K562 (cell line): Measurements from ENCODE around the gene SLC2A2. TPM values are rescaled to one million over a fixed set of nuclear protein-coding genes. Genes with fewer than 3 reads are reported as not detected.

Experiments
- ATAC-seq: fragments of 200-7000 bp; cut with Tn5 transposase; 3 replicates; pipeline ENCODE4 v1.9.1; 2020; ENCODE audit warnings: moderate library complexity
- Bru-seq: library from RNA; stranded (reverse); fragments of 400-500 nt; gene quantifications from one replicate; lab custom pipeline; 2021; lab: Mats Ljungman, UMichigan
- BruChase-seq, 2 experiments: library from RNA; stranded (reverse); fragments of 400-500 nt; gene quantifications; one replicate each; lab custom pipeline; 2021; lab: Mats Ljungman, UMichigan
- BruUV-seq: library from RNA; stranded (reverse); fragments of 400-500 nt; replicated peaks from 2 replicates; lab custom pipeline; 2021; lab: Mats Ljungman, UMichigan
- CTCF ChIA-PET: fragments of 300-600 bp; formaldehyde crosslinking; extraction: SDS; loops from one replicate; lab custom pipeline; 2021; ENCODE audit warnings: low intra/inter-chr PET ratio; lab: Yijun Ruan, JAX
- POLR2A ChIA-PET: fragments of 300-600, 350-650 bp; sonication (Branson Sonifier 250); formaldehyde crosslinking; extraction: SDS; loops from one replicate; lab custom pipeline; 2021; ENCODE audit warnings: antibody characterized with exemption, inconsistent platforms; lab: Yijun Ruan, JAX
- DNase-seq, 4 experiments: peaks; one replicate each; pipeline versions ENCODE4 v3.0.0 to v3.0.0-alpha.2; 2011 to 2018; ENCODE audit warnings: low spot score in 3 of 4, mixed read lengths in 3 of 4; ENCODE audit errors: extremely low read depth in 1 of 4
- FAIRE-seq: peaks from 2 replicates; lab custom pipeline; 2011; peaks lifted over from hg19 to GRCh38; lab: Jason Lieb, UNC
- H2AFZ ChIP-seq: 2 replicates; pipeline ENCODE4 v1.6.0; 2011; ENCODE audit warnings: low read depth, low read length, control low read depth, inconsistent platforms
- H3K27ac ChIP-seq: fragments of 200-600 bp; 3 replicates; pipeline ENCODE4 v1.8.0; 2011; ENCODE audit warnings: low read depth, mild to moderate bottlenecking, control low read depth, inconsistent platforms, low read length, moderate library complexity, mixed read lengths; ENCODE audit errors: extremely low read depth
- H3K27me3 ChIP-seq, 2 experiments: fragments of 300-600 bp in 1 of 2; 2 replicates in 1 of 2; 3 replicates in 1 of 2; pipeline versions ENCODE4 v1.6.0 to v1.8.0; 2011; ENCODE audit warnings: inconsistent platforms in 2 of 2, low read length in 2 of 2, mild to moderate bottlenecking in 1 of 2, mixed read lengths in 1 of 2, moderate library complexity in 1 of 2; ENCODE audit not compliant: control insufficient read depth in 2 of 2, insufficient read depth in 2 of 2
- H3K36me3 ChIP-seq: fragments of 300-600 bp; 3 replicates; pipeline ENCODE4 v1.8.0; 2011; ENCODE audit warnings: mild to moderate bottlenecking, low read length, inconsistent platforms; ENCODE audit not compliant: control insufficient read depth, insufficient read depth
- H3K4me1 ChIP-seq, 2 experiments: fragments of 200-600 bp in 1 of 2; replicated peaks in 1 of 2; 2 replicates in 1 of 2; 3 replicates in 1 of 2; pipeline versions ENCODE4 v1.5.1 to v1.8.0; 2011; ENCODE audit warnings: inconsistent platforms in 2 of 2, low read length in 2 of 2, mild to moderate bottlenecking in 1 of 2, mixed read lengths in 1 of 2, moderate library complexity in 1 of 2; ENCODE audit not compliant: control insufficient read depth in 2 of 2, insufficient read depth in 2 of 2
- H3K4me2 ChIP-seq: 2 replicates; pipeline ENCODE4 v1.6.1; 2011; ENCODE audit warnings: low read length, control low read depth, inconsistent platforms, mixed read lengths; ENCODE audit not compliant: insufficient read depth
- H3K4me3 ChIP-seq: fragments of 200-600 bp; sonication (generic), shearing (Covaris generic); 2 replicates; pipeline ENCODE4 v1.5.1; 2016; ENCODE audit warnings: control low read depth, inconsistent platforms
- H3K79me2 ChIP-seq: fragments of 200-600 bp; 3 replicates; pipeline ENCODE4 v1.8.0; 2011; ENCODE audit warnings: low read length, inconsistent platforms; ENCODE audit not compliant: control insufficient read depth, insufficient read depth
- H3K9ac ChIP-seq, 2 experiments: 2 replicates each; pipeline versions ENCODE4 v1.6.0 to v1.6.1; 2011; ENCODE audit warnings: low read depth in 2 of 2, low read length in 2 of 2, control low read depth in 1 of 2, inconsistent platforms in 1 of 2, mild to moderate bottlenecking in 1 of 2, mixed read lengths in 1 of 2; ENCODE audit not compliant: insufficient read depth in 1 of 2
- H3K9me1 ChIP-seq: one replicate; pipeline ENCODE4 v1.6.0; 2011; ENCODE audit warnings: inconsistent platforms, mild to moderate bottlenecking, low read length, moderate library complexity; ENCODE audit not compliant: control insufficient read depth, insufficient read depth
- H3K9me3 ChIP-seq: replicated peaks from 2 replicates; pipeline ENCODE4 v1.5.1; 2011; ENCODE audit warnings: low read depth, low read length, inconsistent platforms; ENCODE audit not compliant: control insufficient read depth, insufficient read depth
- H4K20me1 ChIP-seq: replicated peaks from 2 replicates; pipeline ENCODE4 v1.6.1; 2011; ENCODE audit warnings: low read length, inconsistent platforms, mixed read lengths; ENCODE audit not compliant: control insufficient read depth, insufficient read depth
- CBX2 ChIP-seq: fragments of 200-600 bp; sonication (generic); IDR thresholded peaks from one replicate; pipeline ENCODE4 v1.6.1; 2012; ENCODE audit warnings: mild to moderate bottlenecking, low read length, inconsistent platforms; ENCODE audit not compliant: insufficient read depth, poor library complexity, severe bottlenecking
- DMBX1 ChIP-seq: fragments of 250-450 bp; sonication (Bioruptor Pico); IDR thresholded peaks from 2 replicates; pipeline ENCODE4 v1.8.0; 2022; ENCODE audit warnings: inconsistent platforms, mild to moderate bottlenecking, moderate library complexity, borderline replicate concordance
- ZNF280A ChIP-seq: fragments of 450-650 bp; IDR thresholded peaks from 2 replicates; pipeline ENCODE4 v1.6.1; 2018; ENCODE audit warnings: mild to moderate bottlenecking, low read depth; ENCODE audit not compliant: partially characterized antibody
- WGBS: fragments of 100-300 bp; shearing (Covaris generic); methylation state at CpG from one replicate; pipeline ENCODE4 v1.1.6; 2016; ENCODE audit warnings: low coverage, mixed read lengths; ENCODE audit not compliant: insufficient coverage; ENCODE audit errors: missing lambda C conversion rate; 5-methylcytosine and 5-hydroxymethylcytosine counted together
- in situ Hi-C: fragments of 300-500 bp; cut with MboI; formaldehyde crosslinking; loops from 4 replicates; pipeline ENCODE4 v1.15.0; 2018; ENCODE audit warnings: inconsistent platforms, mixed read lengths
- intact Hi-C: fragments of 100-400 bp; cut with micrococcal nuclease; formaldehyde crosslinking; loops from 2 replicates; pipeline ENCODE4 v1.14.2; 2022
- long read RNA-seq, 3 experiments: library from polyadenylated mRNA in 2 of 3; library from RNA in 1 of 3; unstranded in 2 of 3; stranded (forward) in 1 of 3; transcript quantifications; one replicate each; pipeline ENCODE4 v2.0.0, GENCODE V29; 2019 to 2022
- polyA minus RNA-seq, 3 experiments: library from RNA; depleted of rRNA, polyadenylated mRNA; stranded (reverse); fragments of >200 nt; gene quantifications; 2 replicates each; pipeline ENCODE4 v1.2.3, GENCODE V29; 2011
- polyA plus RNA-seq, 8 experiments: library from polyadenylated mRNA; depleted of rRNA in 4 of 8; stranded (reverse) in 5 of 8; unstranded in 3 of 8; fragments of >200 nt; fragmentation: Nextera tagmentation in 2 of 8; fragmentation: Illumina TruSeq in 1 of 8; extraction: Ambion mirVana in 2 of 8; extraction: Trizol in 1 of 8; gene quantifications; 2 replicates each; pipeline versions ENCODE4 v1.2.1 to v1.2.3, GENCODE V29; 2011 to 2014; ENCODE audit warnings: inconsistent platforms in 1 of 8, missing spikeins in 1 of 8
- total RNA-seq, 7 experiments: library from RNA; depleted of rRNA in 6 of 7; stranded (reverse); fragments of >200 nt in 6 of 7; fragmentation: Illumina TruSeq in 2 of 7; extraction: Trizol in 2 of 7; gene quantifications; 2 replicates each; pipeline versions ENCODE4 v1.2.1 to v1.2.3, GENCODE V29; 2011 to 2021; ENCODE audit warnings: low replicate concordance in 1 of 7

The SLC2A2 gene
- total RNA-seq (2011; cell fraction: chromatin; rRNA removed; ENCODE audit: low replicate concordance), result not detected in 2 replicates
- not detected in 2 replicates for total RNA-seq (2011; cell fraction: nucleolus; rRNA removed)
- not detected in 2 replicates for total RNA-seq (2011; cell fraction: nucleoplasm; rRNA removed)
- total RNA-seq (2014; rRNA removed), result not detected in 2 replicates
- not detected in 2 replicates for total RNA-seq (2014; rRNA removed; fragmentation: Illumina TruSeq; extraction: Trizol)
- total RNA-seq (2015; rRNA removed; fragmentation: Illumina TruSeq; extraction: Trizol), result not detected in 2 replicates
- 0.18 TPM in 1 of 2 replicates, not detected in the other for total RNA-seq (2021)
- not detected in 2 replicates for polyA plus RNA-seq (2011; rRNA removed)
- polyA plus RNA-seq (2011; cell fraction: cytosol; rRNA removed), result not detected in 2 replicates
- polyA plus RNA-seq (2011; cell fraction: nucleus; rRNA removed), result not detected in 2 replicates
- polyA plus RNA-seq (2012), result not detected in 2 replicates
- not detected in 2 replicates for polyA plus RNA-seq (2014; fragmentation: Illumina TruSeq; extraction: Trizol)
- polyA plus RNA-seq (2014; fragmentation: Nextera tagmentation; extraction: Ambion mirVana), result not detected
- polyA plus RNA-seq (2014; rRNA removed), result not detected in 2 replicates
- polyA minus RNA-seq (2011; rRNA and poly(A)+ RNA removed), result not detected in 2 replicates
- polyA minus RNA-seq (2011; cell fraction: cytosol; rRNA and poly(A)+ RNA removed), result not detected in 2 replicates
- polyA minus RNA-seq (2011; cell fraction: nucleus; rRNA and poly(A)+ RNA removed), result not detected in 2 replicates
- not detected for Bru-seq, nascent RNA
- BruChase-seq, experiment 1, labeled RNA remaining after a 2-hour chase, result percentile 16 among the genes with signal in this experiment
- percentile 22 among the genes with signal in this experiment for BruChase-seq, experiment 2, labeled RNA remaining after a 6-hour chase
- long read RNA-seq, experiment 1, result 0 reads
- long read RNA-seq, experiment 2, result 0 reads
- long read RNA-seq, experiment 3, result 0 reads

DNA sequence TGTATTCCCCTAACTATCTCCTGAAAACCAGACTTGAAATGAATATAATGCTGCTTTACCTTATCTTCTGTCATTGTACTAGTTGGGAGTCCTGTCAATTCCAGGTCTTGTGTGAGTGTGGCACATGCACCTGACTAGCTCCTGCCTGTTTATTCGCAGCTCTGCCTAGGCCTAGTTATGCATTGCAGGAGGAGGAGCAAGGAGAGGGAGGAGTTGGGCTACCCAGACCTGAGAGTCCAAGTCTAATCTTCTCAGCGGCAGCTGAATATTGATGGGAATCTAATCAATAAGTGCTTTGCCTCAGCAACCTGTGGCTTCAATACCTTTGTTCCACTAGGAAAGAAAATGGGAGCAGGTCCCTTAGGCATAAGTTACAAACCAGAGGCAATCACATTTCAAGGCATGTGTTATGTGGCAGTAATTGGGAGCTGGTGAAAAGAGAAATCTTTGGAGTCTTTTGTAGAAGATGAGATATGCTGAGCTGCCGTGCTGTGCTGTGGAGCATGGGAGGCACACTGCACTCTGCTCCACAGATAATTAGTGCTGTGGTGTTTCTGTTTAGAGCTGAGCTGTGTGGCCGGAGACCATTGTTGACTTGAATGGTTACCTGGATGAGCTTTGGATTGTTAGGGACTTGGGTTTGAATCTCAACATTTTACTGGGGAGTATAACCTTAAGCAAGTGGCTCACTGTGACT, at the start of gene SLC2A2:
Gene SLC2A2, minus strand, starts transcription at position 124 of the 697 bp plus-strand sequence. Its CDS starts 50 bp downstream, at position 74.
- Histone ChIP-seq H3K9me3 (no peaks in the 10 kb centered on the region), H3K27me3 (peaks cover 24 to 29% of the 10 kb centered on the region in 2 experiments)
- in situ Hi-C loops, result no loop called here
- no peak for TF ChIP-seq DMBX1 (CRISPR knock-in tag)
- no peak for TF ChIP-seq ZNF280A
- TF ChIP-seq CBX2, result peak; percentile 3
- TF ChIP-seq, all 486 proteins: peak for 1
- FAIRE-seq (no peak), DNase-seq (no peak), ATAC-seq (no peak)
- CTCF ChIA-PET, result no interaction called here
- Histone ChIP-seq H4K20me1 (no peaks in the 10 kb centered on the region), H3K9ac (no peak within 1 kb of the TSS), H3K9me1 (no peaks in the 10 kb centered on the region), H3K4me1 (peaks cover 3 to 4% of the 10 kb centered on the region in 2 experiments; a peak in 3 of 5 replicates), H2AFZ (no peak within 1 kb of the TSS), H3K4me2 (no peak within 1 kb of the TSS), H3K4me3 (no peak within 1 kb of the TSS), H3K36me3 (no peaks in the 10 kb centered on the region), H3K27ac (no peak within 1 kb of the TSS), H3K79me2 (no peaks in the 10 kb centered on the region)
- POLR2A ChIA-PET, result no interaction called here
- intact Hi-C loops, result no loop called here
- BruUV-seq, result no TSS peak
- 10% methylated on average over 4 of the region's 4 CpGs for WGBS
